ENCODE measurements around the gene CALHM6. TPM values are rescaled to one million over a fixed set of nuclear protein-coding genes. Genes with fewer than 3 reads are reported as not detected.

The CALHM6 gene
- total RNA-seq, 1 experiment from 2014 or later = not detected

DNA sequence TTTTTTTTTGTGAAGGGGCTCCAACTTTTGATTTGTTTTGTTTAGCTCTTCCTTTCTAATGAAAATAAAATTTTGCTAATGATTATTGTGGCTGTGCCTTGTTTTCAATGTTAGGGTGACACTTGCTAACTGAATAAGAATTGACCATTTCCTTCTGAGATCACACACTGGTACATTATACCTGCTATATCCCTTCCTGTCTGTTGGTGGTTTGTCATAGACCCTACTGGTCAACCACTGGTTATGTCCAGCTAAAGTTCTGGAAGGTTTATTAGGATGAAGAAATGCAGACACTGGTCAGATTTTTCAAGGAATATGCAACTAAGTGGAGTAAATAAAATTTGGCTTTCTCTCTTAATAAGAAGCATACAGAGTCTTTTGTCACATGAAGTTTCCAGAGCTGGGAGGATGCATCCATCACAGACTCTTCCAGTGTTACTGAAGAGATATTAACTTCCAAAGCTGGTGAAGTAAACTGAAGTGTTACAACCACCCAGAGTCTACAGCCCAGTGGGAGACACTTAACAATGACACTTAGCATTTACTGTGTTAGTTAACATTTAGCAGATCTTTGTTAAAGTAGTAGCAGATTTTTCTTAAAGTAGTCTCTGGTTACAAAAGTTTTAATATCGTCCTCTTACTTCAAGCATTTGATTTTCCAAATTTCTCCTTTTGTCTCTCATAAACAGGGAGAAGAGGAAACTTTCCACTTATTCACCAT, 30.6 kb downstream of the CALHM6 start:
- intact Hi-C loops (cut with micrococcal nuclease) = no loop called here
- RAD21 ChIA-PET (ENCODE audit: low non-redundant PET in 1 of 2, low total read pairs in 2 of 2, uncharacterized antibody in 2 of 2, unreplicated experiment in 2 of 2) = no interaction called here
- TF ChIP-seq YY1 (IDR thresholded peaks at IDR 0.05; ENCODE audit: extremely low read depth, insufficient replicate concordance, low read depth, low read length) (no peak), FOSL1 (IDR thresholded peaks at IDR 0.05; ENCODE audit: low read depth) (no peak), POLR2A (IDR thresholded peaks at IDR 0.05; ENCODE audit: borderline replicate concordance, extremely low read depth, insufficient read depth, insufficient read length) (no peak), EGR1 (IDR thresholded peaks at IDR 0.05; ENCODE audit: low read depth) (no peak), SP1 (IDR thresholded peaks at IDR 0.05; ENCODE audit: low read depth) (no peak), JUND (IDR thresholded peaks at IDR 0.05) (no peak), CEBPB (IDR thresholded peaks at IDR 0.05; ENCODE audit: low read depth) (no peak), ELF1 (IDR thresholded peaks at IDR 0.05; ENCODE audit: borderline replicate concordance, low read depth) (no peak), ZNF274 (IDR thresholded peaks at IDR 0.05; ENCODE audit: low read depth, low read length) (no peak), SRF (IDR thresholded peaks at IDR 0.05; ENCODE audit: low read depth) (no peak), TCF7L2 (IDR thresholded peaks at IDR 0.05; ENCODE audit: borderline replicate concordance, extremely low read depth, insufficient read depth, insufficient read length) (no peak), EZH2 (IDR thresholded peaks at IDR 0.05) (no peak)
- TF ChIP-seq, protein P1, sequence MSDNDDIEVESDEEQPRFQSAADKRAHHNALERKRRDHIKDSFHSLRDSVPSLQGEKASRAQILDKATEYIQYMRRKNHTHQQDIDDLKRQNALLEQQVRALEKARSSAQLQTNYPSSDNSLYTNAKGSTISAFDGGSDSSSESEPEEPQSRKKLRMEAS (IDR thresholded peaks at IDR 0.05) = no peak
- TF ChIP-seq, protein P2, sequence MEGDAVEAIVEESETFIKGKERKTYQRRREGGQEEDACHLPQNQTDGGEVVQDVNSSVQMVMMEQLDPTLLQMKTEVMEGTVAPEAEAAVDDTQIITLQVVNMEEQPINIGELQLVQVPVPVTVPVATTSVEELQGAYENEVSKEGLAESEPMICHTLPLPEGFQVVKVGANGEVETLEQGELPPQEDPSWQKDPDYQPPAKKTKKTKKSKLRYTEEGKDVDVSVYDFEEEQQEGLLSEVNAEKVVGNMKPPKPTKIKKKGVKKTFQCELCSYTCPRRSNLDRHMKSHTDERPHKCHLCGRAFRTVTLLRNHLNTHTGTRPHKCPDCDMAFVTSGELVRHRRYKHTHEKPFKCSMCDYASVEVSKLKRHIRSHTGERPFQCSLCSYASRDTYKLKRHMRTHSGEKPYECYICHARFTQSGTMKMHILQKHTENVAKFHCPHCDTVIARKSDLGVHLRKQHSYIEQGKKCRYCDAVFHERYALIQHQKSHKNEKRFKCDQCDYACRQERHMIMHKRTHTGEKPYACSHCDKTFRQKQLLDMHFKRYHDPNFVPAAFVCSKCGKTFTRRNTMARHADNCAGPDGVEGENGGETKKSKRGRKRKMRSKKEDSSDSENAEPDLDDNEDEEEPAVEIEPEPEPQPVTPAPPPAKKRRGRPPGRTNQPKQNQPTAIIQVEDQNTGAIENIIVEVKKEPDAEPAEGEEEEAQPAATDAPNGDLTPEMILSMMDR (IDR thresholded peaks at IDR 0.05 in 2 of 3, conservative IDR thresholded peaks at IDR 0.05 in 1 of 3; ENCODE audit: borderline replicate concordance in 1 of 3, insufficient read depth in 1 of 3, low read depth in 2 of 3, low read length in 2 of 3) = no peak
- TF ChIP-seq, protein P3, sequence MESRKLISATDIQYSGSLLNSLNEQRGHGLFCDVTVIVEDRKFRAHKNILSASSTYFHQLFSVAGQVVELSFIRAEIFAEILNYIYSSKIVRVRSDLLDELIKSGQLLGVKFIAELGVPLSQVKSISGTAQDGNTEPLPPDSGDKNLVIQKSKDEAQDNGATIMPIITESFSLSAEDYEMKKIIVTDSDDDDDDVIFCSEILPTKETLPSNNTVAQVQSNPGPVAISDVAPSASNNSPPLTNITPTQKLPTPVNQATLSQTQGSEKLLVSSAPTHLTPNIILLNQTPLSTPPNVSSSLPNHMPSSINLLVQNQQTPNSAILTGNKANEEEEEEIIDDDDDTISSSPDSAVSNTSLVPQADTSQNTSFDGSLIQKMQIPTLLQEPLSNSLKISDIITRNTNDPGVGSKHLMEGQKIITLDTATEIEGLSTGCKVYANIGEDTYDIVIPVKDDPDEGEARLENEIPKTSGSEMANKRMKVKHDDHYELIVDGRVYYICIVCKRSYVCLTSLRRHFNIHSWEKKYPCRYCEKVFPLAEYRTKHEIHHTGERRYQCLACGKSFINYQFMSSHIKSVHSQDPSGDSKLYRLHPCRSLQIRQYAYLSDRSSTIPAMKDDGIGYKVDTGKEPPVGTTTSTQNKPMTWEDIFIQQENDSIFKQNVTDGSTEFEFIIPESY (IDR thresholded peaks at IDR 0.05; ENCODE audit: extremely low read depth, insufficient replicate concordance, low read length) = no peak
- TF ChIP-seq, protein P4, sequence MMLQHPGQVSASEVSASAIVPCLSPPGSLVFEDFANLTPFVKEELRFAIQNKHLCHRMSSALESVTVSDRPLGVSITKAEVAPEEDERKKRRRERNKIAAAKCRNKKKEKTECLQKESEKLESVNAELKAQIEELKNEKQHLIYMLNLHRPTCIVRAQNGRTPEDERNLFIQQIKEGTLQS (IDR thresholded peaks at IDR 0.05) = no peak
- no peak overlapping the region for H3K4me3 ChIP-seq (replicated peaks in 1 of 2; ENCODE audit: low read depth in 1 of 2, low read length in 2 of 2)
- no TSS peak for BruUV-seq (replicated peaks)
- H3K9me3 ChIP-seq (ENCODE audit: control insufficient read depth in 1 of 2, insufficient read depth in 1 of 2, low read depth in 1 of 2, low read length in 2 of 2) = no peaks in the 10 kb centered on the region
- no peaks in the 10 kb centered on the region for H3K4me1 ChIP-seq (ENCODE audit: control insufficient read depth in 1 of 2, insufficient read depth in 2 of 2, low read length in 2 of 2)
- CTCF ChIA-PET = no interaction called here
- no peak overlapping the region for H3K27ac ChIP-seq (ENCODE audit: low read depth, low read length)
- POLR2A ChIA-PET = no interaction called here
- H2AFZ ChIP-seq (ENCODE audit: low read depth, low read length, poor library complexity, severe bottlenecking) = no peak overlapping the region
- no peaks in the 10 kb centered on the region for H3K27me3 ChIP-seq (ENCODE audit: insufficient read depth, low read length)
- no peaks in the 10 kb centered on the region for H3K9me2 ChIP-seq (ENCODE audit: insufficient read depth)
- ATAC-seq (no peak), DNase-seq (ENCODE audit: low read depth, low spot score) (no peak)
- H4K20me1 ChIP-seq (ENCODE audit: insufficient read depth) = no peaks in the 10 kb centered on the region
- H3K9ac ChIP-seq (ENCODE audit: low read length) = no peak overlapping the region
- no peaks in the 10 kb centered on the region for H3K79me2 ChIP-seq (ENCODE audit: insufficient read depth, low read length)
- no peak overlapping the region for H3K4me2 ChIP-seq (ENCODE audit: low read length)
- no peaks in the 10 kb centered on the region for H3K36me3 ChIP-seq (ENCODE audit: control insufficient read depth in 1 of 2, insufficient read depth in 2 of 2, low read length in 2 of 2)
